GM21423 (cell line): ENCODE measurements around the gene ATG4C.
A peak's percentile ranks its signal among the peaks of the same experiment; 100 is the strongest.
"Not testable (repeated sequence)": the region's sequence is repeated elsewhere in the genome, so short reads cannot be mapped to it uniquely, and the experiment has no call there.

Experiments used
- ATAC-seq: cut with Tn5 transposase; IDR thresholded peaks from one replicate; pipeline ENCODE4 v1.9.1; 2021; ENCODE audit warnings: mild to moderate bottlenecking, moderate library complexity; ENCODE audit not compliant: unreplicated experiment

Gene ATG4C

DNA sequence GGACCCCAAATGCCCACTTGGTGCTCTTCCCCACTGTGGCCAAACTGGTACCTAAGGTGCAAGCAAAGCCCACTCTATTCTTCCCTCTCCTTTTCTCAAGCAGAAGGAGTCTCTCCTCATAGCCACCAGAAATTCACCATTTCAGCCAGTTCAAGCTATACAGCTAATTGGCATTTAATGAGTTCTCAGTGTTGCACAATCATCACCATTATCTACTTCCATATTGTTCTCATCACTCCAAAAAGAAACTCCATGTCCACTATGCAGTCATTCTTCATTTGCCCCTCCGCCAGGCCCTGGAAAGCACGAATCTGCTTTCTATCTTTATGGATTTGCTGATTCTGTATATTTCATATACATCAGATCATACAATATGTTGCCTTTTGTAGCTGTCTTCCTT is 9.9 kb upstream of the ATG4C start:
- no peak for ATAC-seq

DNA sequence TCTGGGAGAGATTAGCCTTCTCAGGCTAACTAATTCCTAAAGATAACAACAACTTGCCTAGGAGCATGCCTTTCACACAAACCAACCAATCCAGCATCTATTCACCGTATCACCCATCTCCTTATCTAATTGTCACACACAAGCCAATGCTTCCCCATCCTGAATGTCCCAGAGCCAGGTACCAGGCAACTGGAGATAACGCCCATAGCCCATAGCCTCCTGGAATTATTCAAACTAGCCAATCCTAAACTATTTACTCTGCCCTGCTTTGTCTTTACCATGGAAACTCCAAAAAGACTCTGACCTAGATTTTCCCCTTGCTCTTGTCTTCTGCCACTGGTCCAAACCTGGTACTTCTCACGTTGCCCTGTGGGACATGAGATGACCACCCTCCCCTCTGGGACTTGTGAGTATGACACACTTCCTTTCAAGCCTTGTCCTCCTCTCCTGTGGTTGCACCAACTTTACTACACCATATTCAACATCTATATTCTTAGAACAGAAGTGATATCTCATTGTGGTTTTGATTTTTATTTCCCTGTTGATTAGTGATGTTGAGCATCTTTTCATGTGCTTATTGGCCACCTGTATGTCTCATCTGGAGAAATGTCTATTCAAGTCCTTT is 8.8 kb upstream of the ATG4C start:
- no peak for ATAC-seq

DNA sequence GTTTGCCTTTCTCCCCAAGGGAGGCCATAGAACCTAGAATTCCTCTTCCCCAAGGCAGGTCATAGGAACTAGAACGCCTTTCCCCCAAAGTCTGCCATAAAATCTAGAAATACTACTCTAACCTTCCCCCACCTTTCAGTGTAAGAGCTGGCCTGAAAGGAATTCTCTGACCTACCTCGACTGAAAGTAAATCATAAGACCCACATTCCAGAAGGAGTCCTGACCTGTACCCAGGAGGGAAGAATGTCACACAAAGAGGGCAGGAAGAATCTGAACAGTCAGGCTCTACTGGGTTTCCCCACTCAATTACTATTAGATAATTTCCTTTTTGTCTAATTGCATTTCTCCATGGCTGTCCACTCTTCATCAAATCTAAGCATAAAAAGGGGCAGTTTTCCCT is 5.7 kb upstream of the ATG4C start:
- ATAC-seq: no peak

DNA sequence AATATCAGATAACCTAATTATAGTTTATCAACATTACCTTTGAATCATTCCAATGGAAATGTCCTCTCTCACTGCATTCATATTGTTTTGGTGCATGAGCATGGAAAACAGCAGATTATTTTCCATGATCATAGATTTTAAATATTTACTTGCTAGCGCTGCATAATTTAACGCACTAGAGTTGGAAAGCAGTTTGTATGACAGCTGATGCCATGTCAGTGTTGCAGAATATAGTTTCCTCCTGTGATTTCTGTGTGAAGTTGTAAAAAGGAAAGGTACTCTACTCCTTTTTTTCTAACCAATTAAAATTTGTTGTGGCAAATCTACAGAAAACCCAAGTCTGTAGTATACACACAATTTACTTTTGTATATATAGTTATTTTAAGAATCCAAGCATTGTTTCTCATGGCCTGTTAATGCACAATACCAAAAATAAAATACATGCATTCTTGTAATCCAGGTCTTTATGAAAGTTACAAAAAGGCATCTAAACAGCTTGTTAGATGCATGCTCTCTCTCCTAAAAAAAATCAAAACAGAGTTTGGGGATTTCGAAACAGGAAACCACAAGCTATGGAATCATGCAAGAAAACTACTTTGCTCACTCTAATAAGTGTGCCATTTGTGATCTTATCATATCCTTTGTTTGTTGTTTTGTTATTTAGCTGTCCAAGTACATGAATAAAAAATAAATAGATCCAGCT is 1.9 kb upstream of the ATG4C start:
- no peak for ATAC-seq

DNA sequence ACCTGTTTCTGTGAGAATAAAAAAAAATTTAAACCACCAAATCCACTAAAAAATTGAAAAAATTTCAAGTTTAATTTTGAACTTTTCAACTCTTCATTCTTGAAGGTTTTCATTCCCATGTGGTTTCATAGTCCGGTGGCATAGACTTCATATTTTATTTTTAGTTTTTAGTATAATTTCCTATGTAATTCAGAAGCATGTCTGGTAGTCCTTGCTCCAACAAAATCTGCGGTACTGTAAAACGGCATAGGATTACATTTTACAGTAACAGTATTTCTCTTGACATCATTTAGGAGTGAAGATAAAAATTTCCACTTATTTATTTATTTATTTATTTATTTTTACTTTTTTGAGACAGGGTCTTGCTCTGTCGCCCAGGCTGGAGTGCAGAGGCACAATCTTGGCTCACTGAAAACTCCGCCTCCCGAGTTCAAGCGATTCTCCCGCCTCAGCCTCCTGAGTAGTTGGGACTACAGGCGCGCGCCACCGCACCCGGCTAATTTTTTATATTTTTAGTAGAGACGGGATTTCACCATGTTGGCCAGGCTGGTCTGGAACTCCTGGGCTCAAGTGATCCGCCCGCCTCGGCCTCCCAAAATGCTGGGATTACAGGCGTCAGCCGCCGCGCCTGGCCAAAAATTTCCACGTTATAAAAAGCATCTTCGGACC is 1.3 kb upstream of the ATG4C start:
- ATAC-seq: not testable (repeated sequence)

DNA sequence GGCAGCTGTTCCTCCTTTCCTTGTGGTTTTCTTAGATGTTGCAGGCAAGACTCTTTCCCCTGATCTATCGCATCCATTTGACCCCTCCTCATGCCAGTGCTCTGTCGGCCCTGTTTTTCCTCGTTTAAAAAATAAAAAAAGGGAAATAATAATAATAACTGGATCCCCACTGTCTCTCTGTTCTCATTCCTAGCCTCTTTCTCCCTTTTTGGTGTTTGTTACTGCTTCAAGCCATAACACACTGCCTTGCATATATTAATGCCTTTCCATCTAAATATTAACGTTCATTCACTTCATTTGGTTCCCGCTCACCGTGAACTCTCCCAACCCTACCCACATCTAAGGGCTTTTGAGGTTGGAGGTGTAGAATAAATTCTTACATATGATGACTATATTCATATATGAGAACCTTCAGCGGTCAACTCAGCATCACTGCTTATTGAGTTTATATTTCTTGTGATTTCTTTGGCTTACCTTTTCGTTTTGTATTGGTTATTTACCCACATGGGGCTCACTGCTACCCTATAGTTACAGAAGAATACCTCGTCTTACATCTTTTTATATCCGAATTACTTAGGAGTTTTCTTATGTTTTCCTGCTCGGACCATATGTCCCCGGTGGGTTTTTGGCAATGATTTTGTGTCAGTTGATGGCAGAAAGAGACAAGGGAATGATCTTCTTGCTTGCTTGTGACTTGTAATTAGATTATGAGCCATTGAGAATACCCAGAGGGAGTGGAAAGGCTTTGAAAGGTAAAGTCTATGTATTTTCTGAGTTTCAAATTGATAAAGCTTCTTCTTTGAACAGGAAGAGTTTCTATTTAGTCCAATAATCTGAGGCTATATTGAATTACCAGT is 805 bp downstream of the ATG4C start:
- peak; percentile 17 for ATAC-seq

DNA sequence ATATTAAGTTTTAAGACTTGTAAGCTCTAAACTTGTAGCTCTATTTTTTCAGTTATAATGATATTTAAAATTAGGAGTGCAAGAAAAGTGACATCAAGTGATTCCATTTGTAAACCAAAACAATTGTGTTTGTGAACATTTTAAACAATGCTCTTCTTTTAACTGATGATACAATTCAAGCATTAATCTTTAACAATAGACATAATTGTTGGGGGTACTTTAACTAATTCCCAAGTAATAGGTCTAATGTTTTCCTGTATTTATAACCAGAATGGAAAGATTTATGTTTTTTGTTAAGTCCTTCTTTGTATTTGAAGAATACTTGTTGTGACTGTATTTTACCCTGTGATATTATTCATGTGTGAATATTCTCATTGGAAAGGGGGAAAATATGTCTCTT is 6.8 kb downstream of the ATG4C start:
- no peak for ATAC-seq

DNA sequence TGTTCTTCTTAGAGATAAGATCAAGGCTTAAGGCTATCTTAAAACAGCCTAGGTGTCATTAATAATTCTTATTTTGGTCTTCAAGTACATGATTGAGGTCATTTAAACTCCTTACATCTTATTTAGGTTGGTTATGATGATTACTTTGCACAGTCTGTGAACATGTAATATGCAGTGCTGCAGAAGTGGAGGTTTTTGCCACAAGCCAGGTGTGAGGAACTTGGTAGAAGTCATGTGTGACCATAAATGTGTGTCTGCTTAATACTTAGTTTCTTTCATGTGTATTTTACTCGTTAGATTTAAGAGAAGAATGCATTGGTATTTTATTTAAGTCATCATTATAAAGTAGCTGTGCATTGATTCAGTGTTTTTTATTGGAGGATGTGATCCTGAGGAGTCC is 10.1 kb downstream of the ATG4C start:
- peak; percentile 81 for ATAC-seq

DNA sequence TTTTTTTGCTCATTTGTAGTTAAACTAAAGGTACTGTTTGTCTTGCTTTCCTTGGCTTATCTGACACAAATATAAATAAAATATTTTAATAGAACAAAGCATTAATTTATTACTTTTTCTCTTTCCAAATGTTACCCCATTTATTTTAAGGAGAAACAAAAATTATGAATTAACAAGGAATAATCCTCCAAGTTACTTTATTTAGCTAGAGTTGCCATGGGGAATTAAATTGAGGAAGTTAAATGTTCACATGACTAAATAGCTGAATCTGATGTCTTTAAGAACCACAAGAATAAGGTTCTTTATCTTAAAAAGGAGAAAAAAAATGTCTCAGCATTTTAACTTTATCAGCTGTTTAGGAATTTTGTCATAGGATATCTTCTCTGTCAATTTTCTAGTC is 12.3 kb downstream of the ATG4C start:
- ATAC-seq: no peak

DNA sequence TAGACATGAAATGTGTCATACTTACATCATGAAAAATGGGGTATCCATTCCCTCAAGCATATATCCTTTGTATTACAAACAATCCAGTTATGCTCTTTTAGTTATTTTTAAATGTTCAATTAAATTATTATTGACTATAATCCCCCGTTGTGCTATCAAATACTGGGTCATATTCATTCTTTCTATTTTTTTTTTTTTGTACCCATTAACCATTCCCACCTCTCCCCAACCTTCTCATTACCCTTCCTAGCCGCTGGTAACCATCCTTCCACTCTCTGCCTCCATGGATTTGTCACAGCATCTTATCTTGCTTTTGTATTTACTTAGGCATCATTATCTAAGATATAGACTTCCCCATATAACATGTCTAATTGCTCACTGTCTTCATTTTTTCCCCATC is 15.8 kb downstream of the ATG4C start:
- ATAC-seq: no peak

DNA sequence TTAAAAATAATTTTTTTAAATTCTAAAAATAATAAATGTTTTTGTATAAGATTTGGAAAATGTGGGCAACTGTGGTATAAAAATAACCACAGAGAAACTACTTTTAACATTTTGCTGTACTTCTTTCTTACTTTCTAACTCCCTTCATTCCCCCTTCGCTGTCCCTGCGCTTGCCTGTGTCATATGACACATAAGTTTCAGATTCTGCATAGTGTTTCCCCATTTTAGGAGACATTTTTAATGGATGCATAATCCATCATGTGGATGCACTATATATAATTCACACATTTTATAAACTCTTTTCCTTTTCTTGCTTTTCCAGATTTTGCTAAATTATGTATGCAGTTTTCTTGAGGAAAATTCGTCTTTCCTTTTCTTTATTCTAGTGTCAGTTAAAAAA is 16.3 kb downstream of the ATG4C start:
- peak; percentile 42 for ATAC-seq

DNA sequence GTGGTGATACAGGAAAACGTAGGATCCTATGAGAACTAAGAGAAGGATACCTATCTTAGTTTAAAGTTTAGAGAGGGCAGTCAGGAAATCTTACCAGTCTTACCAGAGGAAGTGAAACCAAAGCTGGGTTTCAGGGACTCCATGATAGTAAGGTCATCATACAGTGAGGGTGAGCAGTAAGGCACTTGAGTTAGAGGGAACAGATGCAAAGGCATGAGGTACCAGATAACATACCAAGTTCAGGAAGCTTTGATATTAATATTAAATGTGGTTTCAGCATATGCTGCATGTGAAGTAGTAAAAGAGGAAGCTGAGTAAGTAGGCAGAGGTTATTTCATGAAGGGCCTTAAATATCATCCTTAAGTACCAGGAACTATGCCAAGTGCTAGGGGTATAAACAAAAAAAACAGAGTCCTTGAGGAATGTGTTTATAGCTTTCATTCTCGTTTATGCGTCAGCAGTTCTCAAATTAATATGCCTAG is 16.9 kb downstream of the ATG4C start:
- peak; percentile 99 for ATAC-seq

DNA sequence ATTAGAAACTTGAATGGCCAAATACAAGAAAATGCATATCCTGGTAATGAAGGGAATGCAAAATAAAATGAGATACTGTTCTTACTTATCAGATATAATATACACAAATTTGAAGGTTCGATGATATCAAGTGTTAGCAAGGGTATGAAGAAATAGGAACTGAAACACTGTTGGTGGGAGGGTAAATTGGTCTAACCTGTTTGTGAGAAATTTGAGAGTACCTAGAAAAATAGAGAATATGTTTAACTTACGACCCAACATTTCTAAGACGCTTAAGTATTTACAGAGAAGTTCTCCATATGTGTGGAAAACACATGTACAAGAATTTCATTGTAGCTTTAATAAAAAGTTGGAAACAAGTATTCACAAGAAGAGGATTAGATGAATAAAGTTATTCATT is 25.9 kb downstream of the ATG4C start:
- peak; percentile 42 for ATAC-seq

DNA sequence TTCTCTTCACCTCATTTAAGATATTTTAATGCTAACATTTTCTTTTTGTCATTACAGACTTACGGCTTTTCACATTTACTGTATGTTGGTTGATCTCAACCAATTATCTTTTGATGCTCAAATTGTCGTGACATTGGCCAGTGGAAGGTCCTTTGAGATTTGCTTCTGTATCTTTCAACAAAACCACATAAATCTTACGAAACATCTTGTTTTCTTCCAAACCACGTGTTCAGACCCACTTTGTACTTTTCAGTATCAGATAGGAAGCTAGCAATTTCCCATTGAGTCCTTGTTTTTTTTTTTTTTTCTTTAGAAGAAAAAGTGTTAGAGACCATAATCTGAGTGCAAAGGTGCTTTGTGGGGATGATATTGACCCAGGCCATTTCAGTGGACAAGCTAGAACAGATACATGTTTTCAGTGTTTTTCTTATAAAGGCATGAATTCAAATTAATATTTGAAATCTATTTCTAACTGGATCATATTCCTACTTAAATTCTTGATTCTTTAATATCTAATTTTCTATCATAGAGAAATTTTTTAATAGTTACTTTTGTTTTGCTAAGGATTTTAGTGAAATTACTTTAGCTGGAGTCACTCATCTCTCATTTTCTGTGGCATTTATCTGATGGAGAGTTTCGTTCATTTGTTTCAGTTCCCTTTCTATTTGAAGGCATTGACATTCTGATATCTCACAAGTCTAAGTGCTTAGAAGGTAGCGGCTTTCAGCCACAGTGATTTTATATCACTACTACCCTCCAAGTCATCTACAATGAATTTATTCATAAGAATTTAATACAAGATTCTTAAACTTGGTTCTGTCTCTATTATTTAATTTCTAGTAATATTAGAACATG is 26.7 kb downstream of the ATG4C start:
- ATAC-seq: peak; percentile 92

DNA sequence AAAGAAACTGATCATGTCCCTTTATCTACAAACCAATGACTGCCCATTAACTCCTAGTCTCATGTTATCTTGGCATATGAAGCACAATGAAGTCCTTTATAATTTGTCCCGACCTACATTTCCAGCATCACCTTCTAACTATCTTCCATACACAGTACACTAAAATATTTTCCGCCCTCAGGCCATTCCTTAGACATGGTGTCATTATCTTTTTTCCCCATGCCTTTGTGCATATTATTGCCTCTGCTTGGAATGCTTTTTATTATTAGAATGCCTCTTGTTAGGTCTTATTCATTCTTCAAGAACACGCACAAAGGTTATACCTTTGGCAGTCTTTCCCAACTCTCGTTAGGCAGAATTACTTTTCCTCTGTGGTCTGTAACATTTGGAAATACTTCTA is 39.6 kb downstream of the ATG4C start:
- no peak for ATAC-seq

DNA sequence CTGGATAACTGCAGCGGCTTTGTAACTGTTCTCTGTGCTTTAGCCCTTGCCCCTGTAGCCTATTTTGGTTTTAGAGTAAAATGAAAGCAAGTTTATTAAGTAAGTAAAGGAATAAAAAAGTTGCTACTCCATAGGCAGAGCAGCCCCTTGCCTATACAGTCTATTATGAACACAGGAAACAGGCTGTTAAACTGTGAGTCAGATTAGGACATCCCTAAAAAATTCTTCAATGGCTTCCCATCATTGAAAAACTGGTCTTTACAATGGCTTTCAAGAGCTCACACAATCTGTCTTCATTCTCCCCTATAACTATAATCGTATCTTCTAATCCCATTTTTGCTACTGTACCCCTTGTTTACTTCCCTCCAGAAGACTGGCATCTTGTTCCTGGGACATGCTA is 43.0 kb downstream of the ATG4C start:
- no peak for ATAC-seq

DNA sequence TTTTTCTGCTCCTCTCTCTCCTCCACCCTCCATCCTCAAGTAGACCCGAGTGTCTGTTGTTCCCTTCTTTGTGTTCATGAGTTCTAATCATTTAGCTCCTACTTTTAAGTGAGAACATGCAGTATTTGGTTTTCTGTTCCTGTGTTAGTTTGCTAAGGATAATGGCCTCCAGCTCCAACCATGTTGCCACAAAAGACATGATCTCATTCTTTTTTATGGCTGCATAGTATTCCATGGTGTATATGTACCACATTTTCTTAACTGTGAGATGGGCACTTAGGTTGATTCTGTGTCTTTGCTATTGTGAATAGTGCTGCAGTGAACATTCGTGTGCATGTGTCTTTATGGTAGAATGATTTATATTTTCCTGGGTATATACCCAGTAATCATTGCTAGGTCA is 43.9 kb downstream of the ATG4C start:
- ATAC-seq: not testable (repeated sequence)

DNA sequence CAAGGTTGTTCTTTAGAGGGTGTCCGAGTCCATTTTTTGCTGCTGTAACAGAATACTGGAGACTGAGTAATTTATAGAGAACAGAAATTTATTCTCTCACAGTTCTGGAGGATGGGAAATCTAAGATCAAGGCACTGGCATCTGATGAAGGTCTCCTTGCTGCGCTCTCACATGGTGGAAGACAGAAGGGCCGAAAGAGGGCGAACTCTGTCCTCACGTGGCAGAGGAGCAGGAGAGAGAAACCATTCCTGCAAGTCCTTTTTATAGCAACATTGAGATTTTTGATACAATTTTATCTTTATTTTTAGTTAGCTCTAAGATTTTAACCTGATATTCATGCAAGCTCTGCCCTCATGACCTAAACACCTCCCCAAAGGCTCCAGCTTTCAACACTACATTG is 48.3 kb downstream of the ATG4C start:
- no peak for ATAC-seq

DNA sequence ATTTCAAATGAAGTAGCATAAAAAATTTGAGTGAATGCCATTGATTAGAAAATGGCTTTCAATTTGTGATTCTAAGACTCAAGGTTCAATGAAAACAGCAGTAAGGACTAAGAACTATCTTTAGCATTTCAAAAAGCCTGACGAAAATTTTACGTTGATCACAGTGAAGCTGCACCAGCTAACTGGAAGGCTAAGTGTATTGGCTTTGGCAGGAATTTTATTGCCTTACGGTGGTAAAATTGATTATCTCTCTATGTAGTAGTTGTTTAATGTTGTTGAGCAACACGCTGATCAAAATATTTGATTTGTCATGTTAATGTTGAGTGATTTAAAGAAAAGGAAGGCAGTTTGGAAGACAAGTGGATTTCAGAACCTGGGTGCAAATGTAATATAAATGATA is 49.6 kb downstream of the ATG4C start:
- no peak for ATAC-seq

DNA sequence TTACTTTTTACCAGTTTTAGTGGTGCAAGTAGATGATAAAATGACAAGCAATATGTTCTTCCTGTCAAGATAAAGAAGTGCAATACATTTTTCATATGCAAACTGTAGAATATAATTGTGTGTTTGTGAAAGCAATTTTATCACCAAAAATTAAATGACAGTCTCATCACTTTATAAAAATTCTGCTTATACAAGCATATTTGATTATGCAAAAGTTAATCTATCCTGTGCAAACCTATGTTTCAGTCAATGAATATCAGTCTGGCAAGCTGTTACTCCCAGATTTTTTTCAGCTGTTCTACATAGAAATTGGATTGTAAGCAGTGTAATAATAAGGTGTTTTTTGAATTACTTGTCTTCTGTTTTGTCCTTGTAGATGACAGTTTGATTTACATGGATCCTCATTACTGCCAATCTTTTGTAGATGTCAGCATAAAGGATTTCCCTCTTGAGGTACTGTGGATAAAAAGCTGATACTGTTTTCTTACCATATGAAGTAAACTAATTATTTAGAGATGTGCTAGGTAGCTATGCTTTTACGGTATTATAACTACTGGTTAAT is 50.5 kb downstream of the ATG4C start:
- ATAC-seq: no peak
